Activated CD4-positive, alpha-beta T cell treated with anti-CD3 and anti-CD28 coated beads, Interleukin-2, Interleukin-6, amounts not matched to agents 100 ng/mL and 50 ng/mL, durations not matched to agents 16 hours and 8 hours (primary cell): ENCODE results near the gene JAG2.
A peak's percentile ranks its signal among the peaks of the same experiment; 100 is the strongest.

ENCODE experiments used
- DNase-seq: peaks from one replicate; pipeline ENCODE4 v3.0.0-alpha.2; 2020

The JAG2 gene

GRCh38 chr14:105203057-105203531, 34.5 kb upstream of the JAG2 start:
- peak; percentile 75 for DNase-seq

- DNase-seq = peak; percentile 40
Observed at GRCh38 chr14:105201925-105202513, 33.4 kb upstream of the JAG2 start.

GRCh38 chr14:105201156-105201924, 32.8 kb upstream of the JAG2 start:
- no peak for DNase-seq

GRCh38 chr14:105200641-105201040, 32.1 kb upstream of the JAG2 start:
- no peak for DNase-seq

GRCh38 chr14:105200074-105200473, 31.5 kb upstream of the JAG2 start:
- DNase-seq = no peak

- no peak for DNase-seq
Observed at GRCh38 chr14:105199093-105199492, 30.5 kb upstream of the JAG2 start.

- no peak for DNase-seq
Observed at GRCh38 chr14:105198588-105198987, 30.0 kb upstream of the JAG2 start.

GRCh38 chr14:105197211-105197641, 28.6 kb upstream of the JAG2 start:
- DNase-seq = no peak

- DNase-seq = no peak
Observed at GRCh38 chr14:105196265-105196960, 27.8 kb upstream of the JAG2 start.

GRCh38 chr14:105195522-105196264, 27.1 kb upstream of the JAG2 start:
- DNase-seq = no peak

- DNase-seq = no peak
Observed at GRCh38 chr14:105195051-105195450, 26.5 kb upstream of the JAG2 start.

- no peak for DNase-seq
Observed at GRCh38 chr14:105193916-105194782, 25.6 kb upstream of the JAG2 start.

- no peak for DNase-seq
Observed at GRCh38 chr14:105192866-105193731, 24.5 kb upstream of the JAG2 start.

- no peak for DNase-seq
Observed at GRCh38 chr14:105187935-105188524, 19.5 kb upstream of the JAG2 start.

GRCh38 chr14:105187116-105187515, 18.5 kb upstream of the JAG2 start:
- DNase-seq = no peak

- DNase-seq = no peak
Observed at GRCh38 chr14:105185973-105186372, 17.4 kb upstream of the JAG2 start.

GRCh38 chr14:105185001-105185400, 16.4 kb upstream of the JAG2 start:
- DNase-seq = no peak

- DNase-seq = no peak
Observed at GRCh38 chr14:105184461-105184860, 15.9 kb upstream of the JAG2 start.

- DNase-seq = no peak
Observed at GRCh38 chr14:105182296-105183020, 13.9 kb upstream of the JAG2 start.
